IMR-90 (cell line): ENCODE results near the gene ANKRD65. TPM values are rescaled to one million over a fixed set of nuclear protein-coding genes. Genes with fewer than 3 reads are reported as not detected.

ENCODE experiments used
- ATAC-seq: fragments of 200-7000 bp; cut with Tn5 transposase; 2 replicates; pipeline ENCODE4 v1.9.1; 2020; ENCODE audit warnings: low read depth, mild to moderate bottlenecking, moderate library complexity
- BruUV-seq: library from RNA; stranded (reverse); fragments of 400-500 nt; replicated peaks from 2 replicates; lab custom pipeline; 2021; lab: Mats Ljungman, UMichigan
- CTCF ChIA-PET: fragments of 300-600 bp; formaldehyde crosslinking; extraction: SDS; loops from one replicate; lab custom pipeline; 2021; ENCODE audit warnings: antibody characterized with exemption; lab: Yijun Ruan, JAX
- POLR2A ChIA-PET: fragments of 300-600 bp; sonication (Branson Sonifier 250); formaldehyde crosslinking; loops from one replicate; lab custom pipeline; 2022; ENCODE audit warnings: antibody characterized with exemption; ENCODE audit not compliant: unreplicated experiment; lab: Charles Lee
- DNase-seq: peaks from one replicate; pipeline ENCODE4 v3.0.0; 2013
- H2AFZ ChIP-seq: replicated peaks from 2 replicates; pipeline ENCODE3; 2013; ENCODE audit warnings: low read length, mild to moderate bottlenecking; ENCODE audit not compliant: poor library complexity
- H2AK5ac ChIP-seq: 2 replicates; pipeline ENCODE4 v1.6.1; 2013; ENCODE audit warnings: low read depth, low read length, inconsistent platforms
- H2AK9ac ChIP-seq: replicated peaks from 2 replicates; pipeline ENCODE3; 2013; ENCODE audit warnings: mild to moderate bottlenecking, low read depth, low read length, moderate library complexity; ENCODE audit not compliant: poor library complexity
- H2BK120ac ChIP-seq: 2 replicates; pipeline ENCODE4 v1.6.1; 2013; ENCODE audit warnings: low read depth, low read length, inconsistent platforms
- H2BK15ac ChIP-seq: 3 replicates; pipeline ENCODE4 v1.6.1; 2013; ENCODE audit warnings: low read depth, low read length, inconsistent platforms
- H2BK20ac ChIP-seq: 2 replicates; pipeline ENCODE4 v1.6.1; 2013; ENCODE audit warnings: low read depth, mild to moderate bottlenecking, inconsistent platforms, low read length, moderate library complexity
- H2BK5ac ChIP-seq: 2 replicates; pipeline ENCODE4 v1.6.1; 2013; ENCODE audit warnings: mild to moderate bottlenecking, low read depth, low read length, inconsistent platforms; ENCODE audit not compliant: poor library complexity, severe bottlenecking
- H3K14ac ChIP-seq: replicated peaks from 2 replicates; pipeline ENCODE4 v1.6.1; 2013; ENCODE audit warnings: low read depth, low read length, inconsistent platforms
- H3K18ac ChIP-seq: 2 replicates; pipeline ENCODE4 v1.6.1; 2013; ENCODE audit warnings: low read depth, low read length, control low read depth
- H3K23ac ChIP-seq: 2 replicates; pipeline ENCODE4 v1.6.1; 2013; ENCODE audit warnings: low read depth, low read length, inconsistent platforms
- H3K27ac ChIP-seq: 2 replicates; pipeline ENCODE4 v1.5.1; 2013; ENCODE audit warnings: mild to moderate bottlenecking, control low read depth, low read length; ENCODE audit not compliant: insufficient read depth
- H3K27me3 ChIP-seq: 2 replicates; pipeline ENCODE4 v1.6.1; 2013; ENCODE audit warnings: low read length; ENCODE audit not compliant: control insufficient read depth, insufficient read depth
- H3K36me3 ChIP-seq: 2 replicates; pipeline ENCODE4 v1.6.1; 2013; ENCODE audit warnings: low read length, mixed read lengths; ENCODE audit not compliant: control insufficient read depth, insufficient read depth
- H3K4ac ChIP-seq: 2 replicates; pipeline ENCODE4 v1.6.1; 2013; ENCODE audit warnings: low read depth, low read length, inconsistent platforms
- H3K4me1 ChIP-seq: 2 replicates; pipeline ENCODE4 v1.6.1; 2013; ENCODE audit warnings: low read length, mixed read lengths; ENCODE audit not compliant: control insufficient read depth, insufficient read depth
- H3K4me2 ChIP-seq: 2 replicates; pipeline ENCODE4 v1.6.1; 2013; ENCODE audit warnings: low read depth, mild to moderate bottlenecking, control low read depth, low read length, moderate library complexity
- H3K4me3 ChIP-seq: 2 replicates; pipeline ENCODE4 v1.5.1; 2013; ENCODE audit warnings: low read depth, mild to moderate bottlenecking, control low read depth, low read length, moderate library complexity; ENCODE audit not compliant: insufficient read depth
- H3K56ac ChIP-seq: 2 replicates; pipeline ENCODE4 v1.6.1; 2013; ENCODE audit warnings: low read length, inconsistent platforms; ENCODE audit not compliant: insufficient read depth; ENCODE audit errors: extremely low read depth
- H3K79me1 ChIP-seq, 2 experiments: 2 replicates each; pipeline ENCODE4 v1.6.1; 2013; ENCODE audit warnings: low read length in 2 of 2, inconsistent platforms in 1 of 2, low read depth in 1 of 2
- H3K9ac ChIP-seq: 2 replicates; pipeline ENCODE4 v1.6.1; 2013; ENCODE audit warnings: low read depth, low read length, control low read depth
- H3K9me1 ChIP-seq: 2 replicates; pipeline ENCODE4 v1.6.1; 2013; ENCODE audit warnings: low read length, inconsistent platforms; ENCODE audit not compliant: insufficient read depth
- H3K9me3 ChIP-seq: 2 replicates; pipeline ENCODE4 v1.6.1; 2013; ENCODE audit warnings: low read length; ENCODE audit not compliant: control insufficient read depth, insufficient read depth
- H4K20me1 ChIP-seq: 2 replicates; pipeline ENCODE4 v1.6.1; 2013; ENCODE audit warnings: low read length, inconsistent platforms; ENCODE audit not compliant: insufficient read depth
- H4K5ac ChIP-seq: 2 replicates; pipeline ENCODE4 v1.6.1; 2013; ENCODE audit warnings: mild to moderate bottlenecking, low read depth, low read length, control low read depth
- H4K8ac ChIP-seq, 2 experiments: 2 replicates each; pipeline ENCODE4 v1.6.1; 2013; ENCODE audit warnings: low read depth in 2 of 2, low read length in 2 of 2, control low read depth in 1 of 2, inconsistent platforms in 1 of 2
- H4K91ac ChIP-seq: 2 replicates; pipeline ENCODE4 v1.6.1; 2013; ENCODE audit warnings: low read depth, low read length, inconsistent platforms; ENCODE audit not compliant: insufficient read depth
- BHLHE40 ChIP-seq: fragments of 150-350 bp; IDR thresholded peaks from 2 replicates; pipeline ENCODE4 v1.6.1; 2016; ENCODE audit warnings: mild to moderate bottlenecking, low read depth, low read length
- CEBPB ChIP-seq: IDR thresholded peaks from 2 replicates; pipeline ENCODE4 v1.6.1; 2012; ENCODE audit warnings: low read depth, low read length, improper control_type of control experiment
- CHD1 ChIP-seq: IDR thresholded peaks from 2 replicates; pipeline ENCODE4 v1.6.1; 2012; ENCODE audit warnings: low read depth, low read length, improper control_type of control experiment
- CTCF ChIP-seq: conservative IDR thresholded peaks from 2 replicates; pipeline ENCODE4 v1.5.1; 2012; ENCODE audit warnings: mild to moderate bottlenecking, low read depth, low read length, improper control_type of control experiment
- ELK1 ChIP-seq: fragments of 150-350 bp; IDR thresholded peaks from 2 replicates; pipeline ENCODE4 v1.6.1; 2016; ENCODE audit warnings: low read depth, mild to moderate bottlenecking, low read length, moderate library complexity, borderline replicate concordance
- FOS ChIP-seq: fragments of 150-350 bp; IDR thresholded peaks from 2 replicates; pipeline ENCODE4 v1.6.1; 2016; ENCODE audit warnings: low read depth, low read length
- MAFK ChIP-seq: IDR thresholded peaks from 2 replicates; pipeline ENCODE4 v1.6.1; 2012; ENCODE audit warnings: low read depth, low read length, improper control_type of control experiment
- MAZ ChIP-seq: IDR thresholded peaks from 2 replicates; pipeline ENCODE4 v1.6.1; 2012; ENCODE audit warnings: low read depth, mild to moderate bottlenecking, low read length, improper control_type of control experiment, moderate library complexity, borderline replicate concordance
- MXI1 ChIP-seq: IDR thresholded peaks from 2 replicates; pipeline ENCODE4 v1.6.1; 2012; ENCODE audit warnings: low read depth, mild to moderate bottlenecking, low read length, moderate library complexity, borderline replicate concordance
- NFE2L2 ChIP-seq: fragments of 150-350 bp; IDR thresholded peaks from 2 replicates; pipeline ENCODE4 v1.6.1; 2016; ENCODE audit warnings: low read depth, mild to moderate bottlenecking, low read length
- POLR2A ChIP-seq: IDR thresholded peaks from 2 replicates; pipeline ENCODE4 v1.6.1; 2012; ENCODE audit warnings: mild to moderate bottlenecking, low read depth, low read length
- RAD21 ChIP-seq: IDR thresholded peaks from 2 replicates; pipeline ENCODE4 v1.6.1; 2012; ENCODE audit warnings: low read length, improper control_type of control experiment
- RCOR1 ChIP-seq: IDR thresholded peaks from 2 replicates; pipeline ENCODE4 v1.6.1; 2012; ENCODE audit warnings: mild to moderate bottlenecking, low read length, improper control_type of control experiment; ENCODE audit not compliant: insufficient replicate concordance
- RFX5 ChIP-seq: IDR thresholded peaks from 2 replicates; pipeline ENCODE4 v1.8.0; 2012; ENCODE audit warnings: low read depth, mild to moderate bottlenecking, low read length, moderate library complexity
- SMC3 ChIP-seq: fragments of 150-350 bp; IDR thresholded peaks from 2 replicates; pipeline ENCODE4 v1.6.1; 2016; ENCODE audit warnings: low read depth, mild to moderate bottlenecking, antibody characterized with exemption, low read length, moderate library complexity
- USF2 ChIP-seq: fragments of 150-350 bp; IDR thresholded peaks from 2 replicates; pipeline ENCODE4 v1.6.1; 2017; ENCODE audit warnings: mild to moderate bottlenecking, antibody characterized with exemption, low read length, low read depth
- WGBS, 2 experiments: methylation state at CpG; one replicate each; pipeline versions ENCODE4 v1.1.5 to v1.1.7; 2013; ENCODE audit warnings: missing lambda C conversion rate in 2 of 2; ENCODE audit not compliant: insufficient read length in 1 of 2; ENCODE audit errors: extremely low coverage in 2 of 2; 5-methylcytosine and 5-hydroxymethylcytosine counted together
- dilution Hi-C: fragments of 300-500 bp; cut with HindIII; formaldehyde crosslinking; loops from one replicate; pipeline ENCODE4 v1.14.3; 2018; ENCODE audit warnings: low sequenced_read_pairs; ENCODE audit not compliant: unreplicated experiment
- in situ Hi-C: fragments of 300-500 bp; cut with MboI; formaldehyde crosslinking; loops from 3 replicates; pipeline ENCODE4 v1.14.3; 2019; ENCODE audit warnings: low sequenced_read_pairs, inconsistent platforms, mixed read lengths
- intact Hi-C: fragments of 100-400 bp; cut with micrococcal nuclease; formaldehyde crosslinking; loops from 2 replicates; pipeline ENCODE4 v1.10.0; 2022
- polyA plus RNA-seq, 3 experiments: library from polyadenylated mRNA; depleted of rRNA; stranded (reverse); fragments of >200 nt; gene quantifications; 2 replicates each; pipeline ENCODE4 v1.2.3, GENCODE V29; 2012; ENCODE audit warnings: low replicate concordance in 1 of 3
- total RNA-seq: library from RNA; depleted of rRNA; stranded (reverse); fragments of >200 nt; gene quantifications from 2 replicates; pipeline ENCODE4 v1.2.3, GENCODE V29; 2012

The ANKRD65 gene
- total and polyA plus RNA-seq, 2 of the 4 experiments (the other 2 are of a cell fraction), result 0.09 TPM; not detected in 1

- in situ Hi-C loops, result no loop called here
- Histone ChIP-seq H3K56ac (no peak overlapping the region), H3K4me3 (no peak overlapping the region), H3K4ac (no peak overlapping the region), H2AFZ (peak overlapping the region; percentile 82), H4K5ac (peak overlapping the region; percentile 73), H2BK120ac (no peak overlapping the region), H4K8ac (peak overlapping the region; percentile 16 to 60; a peak in 1 of 4 replicates), H3K9me1 (0 out of 2 replicates have a peak, but pooled peaks cover 7% of the 10 kb centered on the region), H3K9ac (no peak overlapping the region), H3K9me3 (no peaks in the 10 kb centered on the region), H3K4me2 (no peak overlapping the region), H2AK9ac (no peak overlapping the region), H3K23ac (no peak overlapping the region), H3K27me3 (no peaks in the 10 kb centered on the region), H3K4me1 (peaks cover 25% of the 10 kb centered on the region), H2BK15ac (no peak overlapping the region), H2BK20ac (no peak overlapping the region), H4K20me1 (no peaks in the 10 kb centered on the region), H3K14ac (no peak overlapping the region), H4K91ac (no peak overlapping the region), H2BK5ac (no peak overlapping the region), H2AK5ac (0 out of 2 replicates have a peak overlapping the region, but pooled peaks have one; percentile 60), H3K36me3 (no peaks in the 10 kb centered on the region), H3K18ac (no peak overlapping the region), H3K27ac (no peak overlapping the region), H3K79me1 (0 out of 4 replicates have a peak, but pooled peaks cover 0 to 3% of the 10 kb centered on the region in 2 experiments)
- DNase-seq, result no peak
- CTCF ChIA-PET, result no interaction called here
- no peak for ATAC-seq
- BruUV-seq, result no TSS peak
- dilution Hi-C loops, result no loop called here
- TF ChIP-seq CTCF, result no peak
- TF ChIP-seq MXI1, result no peak
- no peak for TF ChIP-seq MAZ
- no peak for TF ChIP-seq CHD1
- TF ChIP-seq ELK1, result no peak
- TF ChIP-seq MAFK, result no peak
- TF ChIP-seq CEBPB, result no peak
- no peak for TF ChIP-seq NFE2L2
- TF ChIP-seq FOS, result no peak
- no peak for TF ChIP-seq POLR2A
- no peak for TF ChIP-seq RFX5
- TF ChIP-seq USF2, result no peak
- TF ChIP-seq RCOR1, result no peak
- no peak for TF ChIP-seq BHLHE40
- TF ChIP-seq RAD21, result no peak
- no peak for TF ChIP-seq SMC3
- WGBS, 2 experiments, result 20% methylated on average over 1 of the region's 5 CpGs; no CpG with 5 or more reads in 1 of the 2 experiments
- intact Hi-C loops, result no loop called here
- POLR2A ChIA-PET, result no interaction called here
Observed at GRCh38 chr1:1431845-1432273, 10.8 kb upstream of the ANKRD65 start.
